Lung (tissue), 12 donors: ENCODE results near the gene SLFNL1. TPM values are rescaled to one million over a fixed set of nuclear protein-coding genes. Genes with fewer than 3 reads are reported as not detected.

Experiments used
- ATAC-seq: fragments of 200-7000 bp; cut with Tn5 transposase; one replicate; pipeline ENCODE4 v1.9.1; 2020; ENCODE audit warnings: moderate number of reproducible peaks; ENCODE audit not compliant: insufficient read depth, low FRiP score
- DNase-seq, 3 donors: peaks; one replicate each; pipeline ENCODE4 v3.0.0-alpha.2; 2013 to 2017
- H3K27ac ChIP-seq, 2 donors: one replicate each; pipeline ENCODE4 v1.5.1; 2013; ENCODE audit warnings: mild to moderate bottlenecking in 2 of 2, moderate library complexity in 2 of 2, control low read depth in 1 of 2, inconsistent platforms in 1 of 2, low read depth in 1 of 2, low read length in 1 of 2
- H3K27me3 ChIP-seq, 3 donors: one replicate each; pipeline ENCODE4 v1.5.1; 2013; ENCODE audit warnings: low read length in 2 of 3; ENCODE audit not compliant: control insufficient read depth in 3 of 3, insufficient read depth in 3 of 3
- H3K36me3 ChIP-seq, 4 donors: one replicate each; pipeline ENCODE4 v1.5.1; 2013; ENCODE audit warnings: low read length in 4 of 4, mild to moderate bottlenecking in 1 of 4, moderate library complexity in 1 of 4; ENCODE audit not compliant: control insufficient read depth in 4 of 4, insufficient read depth in 4 of 4
- H3K4me1 ChIP-seq, 5 donors: one replicate each; pipeline ENCODE4 v1.5.1; 2013; ENCODE audit warnings: low read length in 5 of 5, mild to moderate bottlenecking in 2 of 5, moderate library complexity in 1 of 5; ENCODE audit not compliant: control insufficient read depth in 5 of 5, insufficient read depth in 5 of 5
- H3K4me3 ChIP-seq: one replicate; pipeline ENCODE4 v1.5.1; 2013; ENCODE audit warnings: mild to moderate bottlenecking, control low read depth, moderate library complexity
- H3K9ac ChIP-seq, 2 donors: one replicate each; pipeline ENCODE4 v1.5.1; 2013; ENCODE audit warnings: low read length in 2 of 2, control low read depth in 1 of 2; ENCODE audit not compliant: insufficient read depth in 1 of 2
- H3K9me3 ChIP-seq, 4 donors: one replicate each; pipeline ENCODE4 v1.5.1; 2013; ENCODE audit warnings: low read length in 3 of 4, mild to moderate bottlenecking in 1 of 4, moderate library complexity in 1 of 4; ENCODE audit not compliant: control insufficient read depth in 4 of 4, insufficient read depth in 3 of 4
- WGBS, 2 donors: extraction: QIAGEN DNeasy Blood & Tissue Kit; methylation state at CpG; one replicate each; pipeline ENCODE4 v1.1.7; 2013; 5-methylcytosine and 5-hydroxymethylcytosine counted together
- polyA plus RNA-seq, 2 donors: library from polyadenylated mRNA; stranded (reverse); fragments of 200-250 nt; gene quantifications; one replicate each; pipeline ENCODE4 v1.2.1, GENCODE V29; 2013
- total RNA-seq, 2 donors: library from RNA; depleted of rRNA in 1 of 2; stranded (reverse); fragments of >200 nt in 1 of 2; gene quantifications; one replicate each; pipeline ENCODE4 v1.2.1, GENCODE V29; 2014 to 2021
- TF ChIP-seq, protein P1 (sequence below): IDR thresholded peaks from 2 replicates; pipeline ENCODE4 v1.5.1; 2012; ENCODE audit warnings: mild to moderate bottlenecking; ENCODE audit errors: control extremely low read depth, extremely low read depth
- donor health status: control.
- donor health status: control.
- donor health status: Bipolar disorder and iron deficiency.
- donor health status: healthy.
- donor health status: DM: yes; HTN: yes; CAD: no.

Gene SLFNL1
- total and polyA plus RNA-seq, 4 donors: 0.94 to 9.2 (median 3.2) TPM

DNA sequence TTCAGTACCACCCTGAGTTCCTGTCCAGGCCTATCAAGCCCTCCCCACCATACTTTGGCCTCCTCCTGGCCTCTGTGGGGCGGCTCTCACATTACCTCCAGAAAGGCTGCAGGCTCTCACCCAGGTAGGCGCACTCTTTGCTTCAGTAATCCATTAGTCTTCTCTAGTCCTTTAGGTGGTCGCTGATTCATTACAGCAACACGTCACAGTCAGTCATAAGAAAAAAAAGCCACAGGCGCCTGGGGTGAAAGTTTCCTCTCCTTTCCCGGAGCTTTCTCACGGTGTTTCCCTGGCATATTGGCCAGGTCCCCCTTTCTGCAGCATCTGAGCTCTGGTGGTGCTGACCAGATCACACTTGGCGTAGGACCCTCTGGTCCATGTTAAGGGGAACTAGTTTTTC, 12.1 kb downstream of the SLFNL1 start:
- peaks cover 2 to 43% (median 15%) of the 10 kb centered on the region in 4 donors for H3K36me3 ChIP-seq
- DNase-seq (no peak), ATAC-seq (no peak)
- WGBS, 2 donors: 93 to 96% methylated on average over 8 of the region's 8 CpGs
- no peaks in the 10 kb centered on the region for H3K9me3 ChIP-seq
- TF ChIP-seq, protein P1, sequence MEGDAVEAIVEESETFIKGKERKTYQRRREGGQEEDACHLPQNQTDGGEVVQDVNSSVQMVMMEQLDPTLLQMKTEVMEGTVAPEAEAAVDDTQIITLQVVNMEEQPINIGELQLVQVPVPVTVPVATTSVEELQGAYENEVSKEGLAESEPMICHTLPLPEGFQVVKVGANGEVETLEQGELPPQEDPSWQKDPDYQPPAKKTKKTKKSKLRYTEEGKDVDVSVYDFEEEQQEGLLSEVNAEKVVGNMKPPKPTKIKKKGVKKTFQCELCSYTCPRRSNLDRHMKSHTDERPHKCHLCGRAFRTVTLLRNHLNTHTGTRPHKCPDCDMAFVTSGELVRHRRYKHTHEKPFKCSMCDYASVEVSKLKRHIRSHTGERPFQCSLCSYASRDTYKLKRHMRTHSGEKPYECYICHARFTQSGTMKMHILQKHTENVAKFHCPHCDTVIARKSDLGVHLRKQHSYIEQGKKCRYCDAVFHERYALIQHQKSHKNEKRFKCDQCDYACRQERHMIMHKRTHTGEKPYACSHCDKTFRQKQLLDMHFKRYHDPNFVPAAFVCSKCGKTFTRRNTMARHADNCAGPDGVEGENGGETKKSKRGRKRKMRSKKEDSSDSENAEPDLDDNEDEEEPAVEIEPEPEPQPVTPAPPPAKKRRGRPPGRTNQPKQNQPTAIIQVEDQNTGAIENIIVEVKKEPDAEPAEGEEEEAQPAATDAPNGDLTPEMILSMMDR: no peak
- no peaks in the 10 kb centered on the region for H3K27me3 ChIP-seq
- H3K9ac ChIP-seq: no peak overlapping the region
- no peak overlapping the region for H3K27ac ChIP-seq
- peaks cover 0 to 2% (median 0%) of the 10 kb centered on the region in 5 donors for H3K4me1 ChIP-seq
- no peak overlapping the region for H3K4me3 ChIP-seq

DNA sequence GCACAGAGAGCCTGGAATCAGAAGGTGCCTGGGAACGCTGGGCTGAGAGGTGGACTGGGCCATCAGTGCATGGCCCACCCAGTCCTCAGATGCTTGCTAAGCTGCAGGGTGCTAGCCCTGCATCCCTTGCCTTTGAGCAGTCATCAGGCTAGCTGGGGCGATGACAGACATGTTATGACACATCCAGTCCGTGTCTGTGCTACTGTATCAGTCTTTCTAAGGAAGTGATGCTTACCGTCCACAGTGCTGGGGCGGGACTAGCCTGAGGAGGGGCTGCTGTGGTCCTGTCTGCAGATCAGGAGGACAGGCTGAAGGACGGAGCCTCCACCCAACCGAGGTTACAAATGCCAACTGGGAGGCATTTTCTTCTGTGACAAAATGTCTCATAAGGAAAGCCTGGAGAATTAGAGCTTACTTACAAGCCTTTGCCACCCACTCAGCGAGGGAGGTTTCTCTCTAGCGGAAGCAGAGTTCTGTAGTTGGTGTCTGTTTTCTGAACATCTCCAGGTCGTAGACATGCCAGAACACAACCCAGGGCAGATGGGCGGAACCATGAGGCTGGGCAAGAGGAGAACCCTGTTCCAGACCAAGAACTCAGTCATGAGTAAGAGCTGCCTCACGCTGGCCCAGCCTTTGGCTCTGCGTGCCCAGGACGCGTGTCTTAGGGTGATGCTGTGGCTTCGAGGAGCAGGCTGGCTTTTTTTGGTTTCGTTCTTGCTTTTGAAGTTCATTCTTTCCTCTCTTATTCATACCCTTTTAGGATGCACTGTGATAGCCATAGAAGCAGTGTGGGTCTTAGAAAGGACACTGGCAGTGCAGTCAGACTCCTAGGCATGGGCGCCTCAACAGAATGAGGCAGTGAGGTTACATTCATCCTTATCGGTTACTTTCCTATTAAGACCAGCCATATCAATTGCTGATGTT, 14.3 kb downstream of the SLFNL1 start:
- ATAC-seq (no peak), DNase-seq (no peak)
- Histone ChIP-seq H3K27me3 (no peaks in the 10 kb centered on the region), H3K4me3 (no peak overlapping the region), H3K9ac (no peak overlapping the region), H3K36me3 (peaks cover 0 to 42% (median 15%) of the 10 kb centered on the region in 4 donors), H3K4me1 (peaks cover 0 to 11% (median 6%) of the 10 kb centered on the region in 5 donors), H3K9me3 (no peaks in the 10 kb centered on the region), H3K27ac (no peak overlapping the region)
- WGBS, 2 donors: 93 to 94% methylated on average over 19 of the region's 19 CpGs
- TF ChIP-seq, protein P1: no peak

GRCh38 chr1:41005876-41006275, 15.6 kb downstream of the SLFNL1 start:
- Histone ChIP-seq H3K9ac (no peak overlapping the region), H3K4me1 (peaks cover 0 to 11% (median 6%) of the 10 kb centered on the region in 5 donors), H3K27me3 (no peaks in the 10 kb centered on the region), H3K9me3 (no peaks in the 10 kb centered on the region), H3K36me3 (peaks cover 0 to 36% (median 11%) of the 10 kb centered on the region in 4 donors), H3K27ac (no peak overlapping the region), H3K4me3 (no peak overlapping the region)
- WGBS, 2 donors: 87 to 89% methylated on average over 5 of the region's 5 CpGs
- DNase-seq (no peak), ATAC-seq (no peak)
- TF ChIP-seq, protein P1: no peak
